CD8-positive, alpha-beta memory T cell (primary cell): ENCODE results near the gene PTGR1. TPM values are rescaled to one million over a fixed set of nuclear protein-coding genes. Genes with fewer than 3 reads are reported as not detected.

Experiments used
- CTCF ChIA-PET: fragments of 350-600 bp; sonication (Branson Sonifier 250); formaldehyde crosslinking; loops from one replicate; lab custom pipeline; 2021; ENCODE audit warnings: antibody characterized with exemption; lab: Charles Lee
- POLR2A ChIA-PET: fragments of 350-600 bp; sonication (Branson Sonifier 250); formaldehyde crosslinking; loops from one replicate; lab custom pipeline; 2021; ENCODE audit warnings: antibody characterized with exemption; lab: Charles Lee
- DNase-seq, 5 donors: peaks; one replicate each; pipeline versions ENCODE4 v3.0.0 to v3.0.0-alpha.2; 2020 to 2022; ENCODE audit warnings: mixed read lengths in 1 of 5
- H3K27ac ChIP-seq: one replicate; pipeline ENCODE4 v1.7.0; 2013; ENCODE audit warnings: low read depth, mild to moderate bottlenecking, low read length, moderate library complexity
- H3K27me3 ChIP-seq: 2 replicates; pipeline ENCODE4 v1.7.0; 2013; ENCODE audit warnings: low read length, mild to moderate bottlenecking; ENCODE audit not compliant: insufficient read depth, poor library complexity, severe bottlenecking
- H3K36me3 ChIP-seq: 2 replicates; pipeline ENCODE4 v1.7.0; 2013; ENCODE audit warnings: mild to moderate bottlenecking, low read length, moderate library complexity; ENCODE audit not compliant: insufficient read depth
- H3K4me1 ChIP-seq: 2 replicates; pipeline ENCODE4 v1.7.0; 2013; ENCODE audit warnings: mild to moderate bottlenecking, low read length, moderate library complexity; ENCODE audit not compliant: insufficient read depth
- H3K4me3 ChIP-seq: 2 replicates; pipeline ENCODE4 v1.7.0; 2013; ENCODE audit warnings: mild to moderate bottlenecking, low read length
- H3K9me3 ChIP-seq: 2 replicates; pipeline ENCODE4 v1.7.0; 2013; ENCODE audit warnings: mild to moderate bottlenecking, low read length
- H3K27ac Mint-ChIP-seq, 8 donors: one replicate each; pipeline ENCODE4 v1.8.0; 2020 to 2021; ENCODE audit warnings: mixed read lengths in 8 of 8, mild to moderate bottlenecking in 6 of 8, inconsistent platforms in 3 of 8, moderate library complexity in 3 of 8
- H3K27me3 Mint-ChIP-seq, 2 donors: one replicate each; pipeline ENCODE4 v1.8.0; 2020 to 2021; ENCODE audit warnings: mixed read lengths in 2 of 2, mild to moderate bottlenecking in 1 of 2, moderate library complexity in 1 of 2
- H3K36me3 Mint-ChIP-seq, 3 donors: one replicate each; pipeline ENCODE4 v1.8.0; 2020 to 2021; ENCODE audit warnings: mixed read lengths in 3 of 3, inconsistent platforms in 1 of 3, mild to moderate bottlenecking in 1 of 3
- H3K4me1 Mint-ChIP-seq, 3 donors: one replicate each; pipeline ENCODE4 v1.8.0; 2020 to 2021; ENCODE audit warnings: mixed read lengths in 3 of 3, inconsistent platforms in 1 of 3, mild to moderate bottlenecking in 1 of 3
- H3K4me3 Mint-ChIP-seq, 7 donors: one replicate each; pipeline ENCODE4 v1.8.0; 2020 to 2021; ENCODE audit warnings: mixed read lengths in 7 of 7, mild to moderate bottlenecking in 6 of 7, moderate library complexity in 4 of 7, inconsistent platforms in 2 of 7
- H3K9me3 Mint-ChIP-seq, 5 donors: one replicate each; pipeline ENCODE4 v1.8.0; 2020 to 2022; ENCODE audit warnings: mixed read lengths in 5 of 5, mild to moderate bottlenecking in 3 of 5, moderate library complexity in 2 of 5, inconsistent platforms in 1 of 5
- polyA plus RNA-seq: library from polyadenylated mRNA; unstranded; fragments of 300-500 nt; fragmentation: Illumina TruSeq; gene quantifications from one replicate; pipeline ENCODE4 v1.2.3, GENCODE V29; 2021
- total RNA-seq, 2 experiments: library from RNA; stranded (reverse); gene quantifications; one replicate each; pipeline ENCODE4 v1.2.3, GENCODE V29; 2021

PTGR1 gene
- total RNA-seq, result under 1 TPM; 0.62 to 0.96 TPM
- polyA plus RNA-seq, result not detected

GRCh38 chr9:111599092-111599954 is at the start of gene PTGR1:
Gene PTGR1, minus strand, starts transcription at chr9:111599647. Its CDS starts 2,225 bp downstream, at chr9:111597422.
- peak in 1 of 5 donors; percentile 16 for DNase-seq
- ChIA-PET POLR2A (interaction anchor here (0.6 kb wide), 1 partner anchor 23 kb away, joined by 4 read pairs; no protein-coding TSS in a partner anchor), CTCF (interaction anchor here (1.4 to 1.7 kb wide), 2 partner anchors 9 to 14 kb away, joined by 3 to 7 read pairs; no protein-coding TSS in a partner anchor)
- no peaks in the 10 kb centered on the region for H3K36me3 Mint-ChIP-seq
- H3K27ac Mint-ChIP-seq, result peak within 1 kb of the TSS in 1 of 8 donors; percentile 52
- Histone ChIP-seq H3K9me3 (no peaks in the 10 kb centered on the region), H3K27me3 (peaks cover 9% of the 10 kb centered on the region), H3K36me3 (no peaks in the 10 kb centered on the region), H3K4me1 (peaks cover 18% of the 10 kb centered on the region), H3K4me3 (peak within 1 kb of the TSS; percentile 84), H3K27ac (no peak within 1 kb of the TSS)
- peaks cover 43 to 60% of the 10 kb centered on the region in 2 donors for H3K27me3 Mint-ChIP-seq
- H3K4me3 Mint-ChIP-seq, result peak within 1 kb of the TSS; percentile 85 to 92 (median 88)
- peaks cover 17 to 29% (median 26%) of the 10 kb centered on the region in 3 donors for H3K4me1 Mint-ChIP-seq
- no peaks in the 10 kb centered on the region for H3K9me3 Mint-ChIP-seq

GRCh38 chr9:111649016-111649415 is 49.6 kb upstream of the PTGR1 start:
- CTCF ChIA-PET, result no interaction called here
- H3K27me3 Mint-ChIP-seq, result no peaks in the 10 kb centered on the region
- H3K27me3 ChIP-seq, result no peaks in the 10 kb centered on the region

GRCh38 chr9:111648066-111648465 is 48.6 kb upstream of the PTGR1 start:
- Mint-ChIP-seq H3K36me3 (peaks cover 0 to 52% (median 17%) of the 10 kb centered on the region in 3 donors), H3K4me1 (peaks cover 0 to 5% (median 0%) of the 10 kb centered on the region in 3 donors), H3K4me3 (no peak overlapping the region), H3K9me3 (no peaks in the 10 kb centered on the region), H3K27me3 (no peaks in the 10 kb centered on the region), H3K27ac (no peak overlapping the region)
- Histone ChIP-seq H3K36me3 (no peaks in the 10 kb centered on the region), H3K9me3 (no peaks in the 10 kb centered on the region), H3K4me3 (no peak overlapping the region), H3K27ac (no peak overlapping the region), H3K27me3 (no peaks in the 10 kb centered on the region), H3K4me1 (no peaks in the 10 kb centered on the region)
- POLR2A ChIA-PET, result no interaction called here
- DNase-seq, result no peak
- CTCF ChIA-PET, result no interaction called here

More at GRCh38 chr9:111649016-111649415, 49.6 kb upstream of the PTGR1 start:
- Mint-ChIP-seq H3K9me3 (no peaks in the 10 kb centered on the region), H3K27ac (no peak overlapping the region), H3K36me3 (peaks cover 0 to 51% (median 16%) of the 10 kb centered on the region in 3 donors), H3K4me1 (no peaks in the 10 kb centered on the region), H3K4me3 (no peak overlapping the region)
- no peak for DNase-seq
- H3K36me3 ChIP-seq, result no peaks in the 10 kb centered on the region
- H3K4me1 ChIP-seq, result no peaks in the 10 kb centered on the region
- no peak overlapping the region for H3K27ac ChIP-seq
- no peaks in the 10 kb centered on the region for H3K9me3 ChIP-seq
- no peak overlapping the region for H3K4me3 ChIP-seq
- POLR2A ChIA-PET, result interaction anchor here (0.6 kb wide), 1 partner anchor 18 kb away, joined by 3 read pairs; the partner anchor contains the start of gene DNAJC25

GRCh38 chr9:111646417-111646816 is 47.0 kb upstream of the PTGR1 start:
- Histone ChIP-seq H3K4me3 (no peak overlapping the region), H3K9me3 (no peaks in the 10 kb centered on the region), H3K4me1 (no peaks in the 10 kb centered on the region), H3K27ac (no peak overlapping the region), H3K36me3 (no peaks in the 10 kb centered on the region), H3K27me3 (no peaks in the 10 kb centered on the region)
- Mint-ChIP-seq H3K27ac (no peak overlapping the region), H3K27me3 (no peaks in the 10 kb centered on the region), H3K36me3 (peaks cover 0 to 55% (median 14%) of the 10 kb centered on the region in 3 donors), H3K9me3 (no peaks in the 10 kb centered on the region), H3K4me1 (peaks cover 0 to 5% (median 0%) of the 10 kb centered on the region in 3 donors), H3K4me3 (no peak overlapping the region)
- ChIA-PET POLR2A (no interaction called here), CTCF (no interaction called here)
- DNase-seq, result no peak

- H3K4me3 ChIP-seq, result no peak overlapping the region
- H3K36me3 Mint-ChIP-seq, result peaks cover 0 to 55% (median 14%) of the 10 kb centered on the region in 3 donors
- H3K9me3 Mint-ChIP-seq, result no peaks in the 10 kb centered on the region
- POLR2A ChIA-PET, result no interaction called here
- CTCF ChIA-PET, result no interaction called here
- no peaks in the 10 kb centered on the region for H3K4me1 ChIP-seq
- H3K9me3 ChIP-seq, result no peaks in the 10 kb centered on the region
- no peak overlapping the region for H3K4me3 Mint-ChIP-seq
- H3K27ac Mint-ChIP-seq, result no peak overlapping the region
- DNase-seq, result no peak
- no peaks in the 10 kb centered on the region for H3K36me3 ChIP-seq
- no peaks in the 10 kb centered on the region for H3K27me3 ChIP-seq
- H3K27ac ChIP-seq, result no peak overlapping the region
- H3K4me1 Mint-ChIP-seq, result peaks cover 0 to 5% (median 0%) of the 10 kb centered on the region in 3 donors
- no peaks in the 10 kb centered on the region for H3K27me3 Mint-ChIP-seq
Measured at GRCh38 chr9:111645806-111646205, 46.4 kb upstream of the PTGR1 start.

GRCh38 chr9:111644195-111644772 is 44.8 kb upstream of the PTGR1 start:
- Histone ChIP-seq H3K4me3 (no peak overlapping the region), H3K27me3 (no peaks in the 10 kb centered on the region), H3K27ac (no peak overlapping the region), H3K36me3 (no peaks in the 10 kb centered on the region), H3K4me1 (no peaks in the 10 kb centered on the region), H3K9me3 (no peaks in the 10 kb centered on the region)
- Mint-ChIP-seq H3K9me3 (no peaks in the 10 kb centered on the region), H3K36me3 (peaks cover 0 to 46% (median 11%) of the 10 kb centered on the region in 3 donors), H3K4me1 (peaks cover 0 to 5% (median 0%) of the 10 kb centered on the region in 3 donors), H3K4me3 (no peak overlapping the region), H3K27ac (peak overlapping the region in 1 of 8 donors; percentile 71), H3K27me3 (no peaks in the 10 kb centered on the region)
- no peak for DNase-seq
- ChIA-PET CTCF (no interaction called here), POLR2A (no interaction called here)

- Mint-ChIP-seq H3K27me3 (no peaks in the 10 kb centered on the region), H3K27ac (no peak overlapping the region), H3K4me1 (peaks cover 31 to 37% (median 37%) of the 10 kb centered on the region in 3 donors), H3K36me3 (peaks cover 0 to under 1% (median 0%) of the 10 kb centered on the region in 3 donors), H3K4me3 (no peak overlapping the region), H3K9me3 (no peaks in the 10 kb centered on the region)
- DNase-seq, result no peak
- CTCF ChIA-PET, result no interaction called here
- H3K27me3 ChIP-seq, result no peaks in the 10 kb centered on the region
- POLR2A ChIA-PET, result no interaction called here
- H3K36me3 ChIP-seq, result no peaks in the 10 kb centered on the region
- H3K4me1 ChIP-seq, result peaks cover 7% of the 10 kb centered on the region
- H3K27ac ChIP-seq, result no peak overlapping the region
- H3K4me3 ChIP-seq, result no peak overlapping the region
- H3K9me3 ChIP-seq, result no peaks in the 10 kb centered on the region
Measured at GRCh38 chr9:111637421-111637950, 38.0 kb upstream of the PTGR1 start.
